Activated naive CD8-positive, alpha-beta T cell treated with anti-CD3 and anti-CD28 coated beads, Interleukin-2, amount 50 U/mL, for 24 hours (primary cell): ENCODE results near the gene NOL4.

Experiments used
- ATAC-seq: fragments of 150-1000 bp; cut with Tn5 transposase; one replicate; pipeline ENCODE4 v1.10.0; 2021
- DNase-seq: peaks from one replicate; pipeline ENCODE4 v3.0.0; 2021
- H3K27ac Mint-ChIP-seq: one replicate; pipeline ENCODE4 v1.8.0; 2021; ENCODE audit warnings: mild to moderate bottlenecking, mixed read lengths
- H3K27me3 Mint-ChIP-seq: one replicate; pipeline ENCODE4 v1.8.0; 2021; ENCODE audit warnings: mixed read lengths
- H3K36me3 Mint-ChIP-seq: one replicate; pipeline ENCODE4 v1.8.0; 2021; ENCODE audit warnings: low read depth, mixed read lengths
- H3K4me1 Mint-ChIP-seq: one replicate; pipeline ENCODE4 v1.8.0; 2021; ENCODE audit warnings: mixed read lengths
- H3K4me3 Mint-ChIP-seq: one replicate; pipeline ENCODE4 v1.8.0; 2021; ENCODE audit warnings: mild to moderate bottlenecking, moderate library complexity, mixed read lengths
- H3K9me3 Mint-ChIP-seq: one replicate; pipeline ENCODE4 v1.8.0; 2021; ENCODE audit warnings: mixed read lengths

The NOL4 gene

DNA sequence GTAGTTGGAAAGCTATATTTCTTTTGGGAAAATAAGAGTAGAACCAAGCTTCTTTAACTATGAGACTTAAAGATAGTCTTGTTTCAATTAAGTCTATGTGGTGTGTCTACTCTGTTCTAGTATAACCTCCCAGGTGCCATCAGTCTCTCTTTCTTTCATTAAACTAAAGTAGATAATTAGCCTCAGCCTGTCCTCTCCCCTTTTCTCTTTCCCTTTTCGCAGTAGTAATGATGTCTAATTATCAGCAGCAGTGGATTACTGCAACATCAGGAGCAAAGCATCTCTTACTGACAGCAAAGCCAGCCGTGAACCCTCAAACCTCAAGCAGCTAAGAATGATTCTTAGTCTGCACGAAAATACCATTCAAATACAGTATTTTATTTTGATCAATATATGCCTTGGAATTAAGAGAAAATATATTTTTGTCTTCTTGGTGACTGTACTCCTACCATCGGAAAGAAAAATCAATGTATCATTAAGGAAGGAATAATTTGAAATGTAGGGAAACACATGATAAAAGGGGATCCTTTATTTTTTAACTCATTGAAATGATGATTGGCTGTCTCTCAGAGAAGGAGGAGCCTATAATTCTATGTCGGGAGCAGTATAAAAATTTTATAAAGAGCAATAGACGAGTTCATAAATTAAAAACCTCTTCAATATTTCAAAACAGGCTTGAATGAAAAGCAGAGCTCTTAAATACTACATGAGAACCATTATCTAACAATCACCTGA is 4.5 kb downstream of the NOL4 start:
- Mint-ChIP-seq H3K4me3 (no peak overlapping the region), H3K36me3 (peaks cover 2% of the 10 kb centered on the region), H3K27ac (no peak overlapping the region), H3K27me3 (peaks cover 29% of the 10 kb centered on the region), H3K4me1 (peaks cover 5% of the 10 kb centered on the region), H3K9me3 (no peaks in the 10 kb centered on the region)
- ATAC-seq, result no peak
- DNase-seq, result no peak

DNA sequence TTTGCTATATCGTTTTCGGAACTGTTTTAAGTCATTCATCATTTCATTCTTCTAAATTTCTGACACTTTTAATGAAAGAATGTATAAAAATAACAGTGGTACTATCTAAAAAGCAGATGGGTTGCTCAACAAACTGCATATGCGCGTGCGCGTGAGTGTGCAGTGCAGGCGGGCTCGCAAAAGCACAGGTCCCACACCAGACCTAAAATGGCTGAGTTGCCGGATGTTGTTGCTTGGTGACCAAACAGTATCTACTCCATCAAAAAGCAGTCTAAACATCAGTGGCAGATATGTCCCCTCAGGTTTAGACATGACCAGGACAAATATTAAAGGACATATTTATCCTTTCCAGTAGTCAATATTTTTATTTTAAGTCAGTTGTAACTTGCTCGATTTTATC is 5.1 kb downstream of the NOL4 start:
- Mint-ChIP-seq H3K27ac (no peak overlapping the region), H3K9me3 (no peaks in the 10 kb centered on the region), H3K4me3 (no peak overlapping the region), H3K4me1 (peaks cover 5% of the 10 kb centered on the region), H3K27me3 (peaks cover 24% of the 10 kb centered on the region), H3K36me3 (peaks cover 2% of the 10 kb centered on the region)
- ATAC-seq (no peak), DNase-seq (no peak)

DNA sequence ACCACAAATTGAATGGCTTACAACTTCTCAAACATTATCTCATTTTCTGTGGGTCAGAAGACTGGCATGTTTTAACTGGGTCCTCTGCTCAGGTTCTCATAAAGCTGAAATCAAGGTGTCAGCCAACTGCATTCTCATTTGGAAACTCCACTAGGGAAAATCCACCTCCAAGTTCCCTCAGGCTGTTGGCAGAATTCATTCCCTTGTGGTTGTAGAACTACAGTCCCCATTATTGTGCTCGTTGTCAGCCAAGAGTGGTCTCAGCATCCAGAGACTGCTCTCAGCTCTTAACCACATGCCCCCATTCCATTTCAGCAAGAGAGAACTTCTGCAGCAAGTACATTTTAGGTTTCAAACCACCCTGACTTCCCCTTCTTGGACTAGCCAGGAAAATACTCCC is 12.2 kb downstream of the NOL4 start:
- H3K4me1 Mint-ChIP-seq, result no peaks in the 10 kb centered on the region
- ATAC-seq, result no peak
- H3K4me3 Mint-ChIP-seq, result no peak overlapping the region
- no peak overlapping the region for H3K27ac Mint-ChIP-seq
- H3K9me3 Mint-ChIP-seq, result peaks cover 3% of the 10 kb centered on the region
- no peaks in the 10 kb centered on the region for H3K27me3 Mint-ChIP-seq
- peaks cover 1% of the 10 kb centered on the region for H3K36me3 Mint-ChIP-seq
- DNase-seq, result no peak

DNA sequence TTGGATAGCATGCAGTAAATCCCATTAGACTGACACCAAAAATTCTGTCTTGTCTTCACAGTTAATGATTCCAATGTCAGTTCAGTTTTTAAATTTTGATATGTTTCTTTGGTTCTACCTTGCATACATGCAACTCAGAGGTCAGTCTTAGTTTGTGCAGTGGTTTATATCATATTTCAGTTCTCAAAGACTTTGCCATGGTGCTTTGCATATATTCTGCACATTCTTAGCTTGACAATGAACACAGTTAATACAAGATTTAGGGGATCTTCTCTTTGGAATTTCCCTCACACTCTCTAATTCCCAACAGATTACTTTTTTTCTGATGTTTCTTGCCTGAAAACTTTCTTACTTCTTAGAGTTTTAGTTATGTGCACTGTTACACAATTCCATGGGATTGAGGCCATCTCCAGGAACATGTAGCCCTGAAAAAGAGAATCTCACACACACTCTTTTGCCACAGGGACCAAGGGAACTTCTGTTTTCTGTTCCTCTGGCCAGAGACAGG is 17.3 kb downstream of the NOL4 start:
- Mint-ChIP-seq H3K4me1 (no peaks in the 10 kb centered on the region), H3K27me3 (no peaks in the 10 kb centered on the region), H3K27ac (no peak overlapping the region), H3K4me3 (no peak overlapping the region), H3K9me3 (peaks cover 19% of the 10 kb centered on the region), H3K36me3 (peaks cover 1% of the 10 kb centered on the region)
- no peak for ATAC-seq
- DNase-seq, result no peak

DNA sequence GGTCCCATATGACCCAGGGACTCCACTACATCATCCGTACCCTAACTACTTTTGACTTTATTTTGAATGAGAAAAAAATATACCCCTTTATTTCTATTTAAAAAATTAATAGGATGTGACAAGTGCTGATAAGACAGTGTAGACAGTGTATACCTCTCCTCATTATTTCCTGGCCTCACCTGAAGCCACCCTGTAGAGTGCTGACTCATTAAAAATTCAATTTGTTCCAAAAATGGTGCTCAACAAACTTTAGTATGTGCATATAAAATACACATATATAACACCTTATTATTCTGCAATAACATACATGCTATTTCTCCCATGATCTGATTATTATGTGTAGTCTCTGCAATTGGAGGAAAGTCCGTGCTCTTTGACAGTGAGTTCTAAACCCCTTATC is 20.8 kb downstream of the NOL4 start:
- Mint-ChIP-seq H3K4me3 (no peak overlapping the region), H3K27me3 (no peaks in the 10 kb centered on the region), H3K36me3 (no peaks in the 10 kb centered on the region), H3K27ac (no peak overlapping the region), H3K9me3 (peaks cover 15% of the 10 kb centered on the region), H3K4me1 (no peaks in the 10 kb centered on the region)
- ATAC-seq (no peak), DNase-seq (no peak)

DNA sequence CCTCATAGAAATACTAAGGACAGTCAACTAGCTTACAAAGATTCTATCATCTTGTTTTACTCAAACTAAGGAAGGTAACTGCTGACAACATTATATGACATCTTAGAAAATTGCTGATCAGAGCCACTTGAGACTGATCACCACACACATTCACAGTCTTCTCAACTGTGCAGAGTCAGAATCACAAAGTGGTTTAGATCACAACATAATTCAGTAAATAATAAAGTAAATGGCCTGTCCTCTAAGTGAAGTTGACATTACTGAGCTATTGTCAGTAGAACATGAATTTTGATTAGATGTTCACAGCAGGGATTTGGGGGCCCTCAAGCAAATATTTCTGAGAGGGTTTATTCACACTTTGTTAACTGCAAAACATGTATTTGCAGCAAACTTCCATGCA is 28.5 kb downstream of the NOL4 start:
- no peak for DNase-seq
- Mint-ChIP-seq H3K4me1 (no peaks in the 10 kb centered on the region), H3K27me3 (no peaks in the 10 kb centered on the region), H3K9me3 (peaks cover 3% of the 10 kb centered on the region), H3K4me3 (no peak overlapping the region), H3K27ac (no peak overlapping the region), H3K36me3 (no peaks in the 10 kb centered on the region)
- no peak for ATAC-seq

DNA sequence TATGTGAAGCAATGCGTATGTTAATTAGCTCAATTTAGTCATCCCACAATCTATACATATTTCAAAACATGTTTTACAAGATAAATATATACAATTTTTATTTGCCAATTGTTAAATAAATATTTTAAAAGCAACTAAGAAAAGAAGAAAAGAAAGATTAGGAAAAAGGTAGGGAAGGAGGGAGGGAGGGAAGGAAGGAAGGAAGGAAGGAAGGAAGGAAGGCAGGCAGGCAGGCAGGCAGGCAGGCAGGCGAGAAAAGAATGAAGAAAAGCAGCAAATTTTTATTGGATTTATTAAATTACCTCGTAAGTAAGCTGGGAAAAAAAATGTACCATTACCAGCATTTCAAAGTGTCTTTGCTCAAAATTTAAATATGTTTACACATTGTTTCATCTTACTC is 30.5 kb downstream of the NOL4 start:
- no peaks in the 10 kb centered on the region for H3K4me1 Mint-ChIP-seq
- H3K4me3 Mint-ChIP-seq, result no peak overlapping the region
- no peaks in the 10 kb centered on the region for H3K27me3 Mint-ChIP-seq
- H3K9me3 Mint-ChIP-seq, result peaks cover 3% of the 10 kb centered on the region
- ATAC-seq, result no peak
- DNase-seq, result no peak
- H3K36me3 Mint-ChIP-seq, result no peaks in the 10 kb centered on the region
- H3K27ac Mint-ChIP-seq, result no peak overlapping the region

DNA sequence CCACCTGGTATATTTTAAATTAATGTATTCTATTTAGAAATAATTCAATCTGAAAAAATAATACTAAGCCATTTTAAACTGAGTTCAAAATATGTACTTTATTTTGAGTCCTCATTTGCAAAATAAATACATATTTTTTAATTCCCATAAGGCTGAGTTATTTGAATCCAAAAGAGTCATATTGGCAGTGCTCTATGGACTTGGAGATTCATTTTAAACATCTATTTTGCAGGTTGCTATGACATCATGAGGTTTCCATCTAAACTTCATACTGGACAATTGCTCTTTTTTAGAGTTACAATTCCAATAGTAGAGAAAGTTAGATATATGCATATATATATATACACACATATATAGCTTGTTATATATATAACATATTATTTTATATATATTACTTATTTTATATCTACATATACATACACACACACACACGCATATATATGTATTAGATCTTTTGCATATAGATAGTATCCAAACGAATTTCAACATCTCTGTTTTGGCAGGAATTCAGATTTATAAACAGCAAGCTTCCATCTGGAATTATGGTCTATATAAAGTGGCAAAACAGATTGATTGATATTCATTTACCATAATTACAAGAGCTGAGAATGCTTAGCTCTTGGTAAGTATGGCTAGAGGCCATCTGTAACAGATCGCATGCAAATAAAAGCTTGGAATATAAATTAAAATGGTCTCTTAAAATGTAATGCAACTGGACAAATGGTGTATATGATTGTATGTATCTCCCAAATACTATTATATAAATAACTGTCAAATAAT is 34.9 kb downstream of the NOL4 start:
- Mint-ChIP-seq H3K4me3 (no peak overlapping the region), H3K27ac (no peak overlapping the region), H3K9me3 (peaks cover 6% of the 10 kb centered on the region), H3K4me1 (no peaks in the 10 kb centered on the region), H3K27me3 (no peaks in the 10 kb centered on the region), H3K36me3 (no peaks in the 10 kb centered on the region)
- ATAC-seq (no peak), DNase-seq (no peak)
